Naive thymus-derived CD4-positive, alpha-beta T cell (primary cell): ENCODE data around the gene KLK12. TPM values are rescaled to one million over a fixed set of nuclear protein-coding genes. Genes with fewer than 3 reads are reported as not detected.

Source experiments
- ATAC-seq: fragments of 150-1000 bp; cut with Tn5 transposase; 2 replicates; pipeline ENCODE4 v1.10.0; 2021; ENCODE audit warnings: mild to moderate bottlenecking, moderate library complexity
- CTCF ChIA-PET: fragments of 350-600 bp; sonication (Branson Sonifier 250); formaldehyde crosslinking; loops from one replicate; lab custom pipeline; 2021; ENCODE audit warnings: antibody characterized with exemption; lab: Charles Lee
- POLR2A ChIA-PET: fragments of 350-600 bp; sonication (Branson Sonifier 250); formaldehyde crosslinking; loops from one replicate; lab custom pipeline; 2021; ENCODE audit warnings: antibody characterized with exemption, inconsistent platforms; lab: Charles Lee
- DNase-seq, 9 donors: peaks; one replicate each; pipeline versions ENCODE4 v3.0.0 to v3.0.0-alpha.2; 2020 to 2022; ENCODE audit warnings: mixed read lengths in 1 of 9
- H3K27ac ChIP-seq: one replicate; pipeline ENCODE4 v1.7.0; 2013; ENCODE audit warnings: mild to moderate bottlenecking, low read depth, low read length, moderate library complexity
- H3K27me3 ChIP-seq, 2 donors: one replicate each; pipeline ENCODE4 v1.7.0; 2013; ENCODE audit warnings: low read length in 2 of 2, mild to moderate bottlenecking in 2 of 2, moderate library complexity in 2 of 2; ENCODE audit not compliant: control insufficient read depth in 2 of 2, insufficient read depth in 2 of 2
- H3K36me3 ChIP-seq, 3 experiments: 1 replicate in 2 of 3; 2 replicates in 1 of 3; pipeline ENCODE4 v1.7.0; 2013; ENCODE audit warnings: low read length in 3 of 3, mild to moderate bottlenecking in 3 of 3, moderate library complexity in 1 of 3; ENCODE audit not compliant: insufficient read depth in 3 of 3, control insufficient read depth in 2 of 3
- H3K4me1 ChIP-seq, 2 donors: one replicate each; pipeline ENCODE4 v1.7.0; 2013; ENCODE audit warnings: low read length in 2 of 2, mild to moderate bottlenecking in 2 of 2, moderate library complexity in 1 of 2; ENCODE audit not compliant: control insufficient read depth in 2 of 2, insufficient read depth in 2 of 2
- H3K4me3 ChIP-seq: 2 replicates; pipeline ENCODE4 v1.7.0; 2013; ENCODE audit warnings: mild to moderate bottlenecking, low read length
- H3K9me3 ChIP-seq, 3 experiments: 1 replicate in 2 of 3; 2 replicates in 1 of 3; pipeline ENCODE4 v1.7.0; 2013; ENCODE audit warnings: low read length in 3 of 3; ENCODE audit not compliant: control insufficient read depth in 2 of 3
- H3K27ac Mint-ChIP-seq, 9 donors: one replicate each; pipeline ENCODE4 v1.8.0; 2020 to 2022; ENCODE audit warnings: mixed read lengths in 9 of 9, mild to moderate bottlenecking in 8 of 9, moderate library complexity in 5 of 9, inconsistent platforms in 2 of 9
- H3K27me3 Mint-ChIP-seq, 5 donors: one replicate each; pipeline ENCODE4 v1.8.0; 2021 to 2022; ENCODE audit warnings: mixed read lengths in 5 of 5, mild to moderate bottlenecking in 1 of 5
- H3K36me3 Mint-ChIP-seq, 5 donors: one replicate each; pipeline ENCODE4 v1.8.0; 2020 to 2022; ENCODE audit warnings: mixed read lengths in 5 of 5, mild to moderate bottlenecking in 3 of 5, inconsistent platforms in 1 of 5
- H3K4me1 Mint-ChIP-seq, 7 donors: one replicate each; pipeline ENCODE4 v1.8.0; 2020 to 2022; ENCODE audit warnings: mixed read lengths in 7 of 7, mild to moderate bottlenecking in 3 of 7, inconsistent platforms in 1 of 7
- H3K4me3 Mint-ChIP-seq, 10 donors: one replicate each; pipeline ENCODE4 v1.8.0; 2020 to 2022; ENCODE audit warnings: mild to moderate bottlenecking in 10 of 10, mixed read lengths in 10 of 10, moderate library complexity in 6 of 10, inconsistent platforms in 2 of 10
- H3K9me3 Mint-ChIP-seq, 11 donors: one replicate each; pipeline ENCODE4 v1.8.0; 2020 to 2022; ENCODE audit warnings: mixed read lengths in 11 of 11, mild to moderate bottlenecking in 4 of 11, inconsistent platforms in 1 of 11, moderate library complexity in 1 of 11
- intact Hi-C, 2 donors: fragments of 100-400 bp; cut with micrococcal nuclease; formaldehyde crosslinking; loops; one replicate each; pipeline ENCODE4 v1.15.1; 2023
- polyA plus RNA-seq, 2 donors: library from polyadenylated mRNA; unstranded; fragments of 300-500 nt; fragmentation: Illumina TruSeq; gene quantifications; one replicate each; pipeline ENCODE4 v1.2.3, GENCODE V29; 2021
- total RNA-seq, 6 experiments: library from RNA in 5 of 6; stranded (reverse) in 5 of 6; gene quantifications; 1 replicate in 5 of 6; 2 replicates in 1 of 6; pipeline ENCODE4 v1.2.3 and lab custom pipeline; 2021 to 2026

The KLK12 gene
- total and polyA plus RNA-seq, 7 experiments from 2014 or later, result not detected

DNA sequence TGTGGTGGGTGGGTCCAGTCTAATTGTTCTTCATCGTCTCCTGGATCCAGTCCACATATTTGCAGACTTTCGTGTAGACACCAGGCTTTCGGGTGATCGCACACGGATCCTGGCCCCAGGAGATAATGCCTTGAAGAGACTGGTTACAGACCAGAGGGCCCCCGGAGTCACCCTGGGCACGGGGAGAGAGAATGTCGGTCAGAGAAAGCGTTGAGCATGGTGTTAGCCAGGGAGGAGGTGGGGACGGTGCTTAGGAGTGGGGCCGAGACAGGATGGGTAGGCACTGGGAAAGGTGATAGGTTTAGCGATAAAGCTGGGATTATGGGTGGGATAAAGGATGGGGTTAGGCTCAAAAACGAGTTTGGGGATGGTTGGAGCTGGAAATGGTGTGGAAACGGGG lies 12.3 kb downstream of the KLK12 start:
- Histone ChIP-seq H3K4me1 (no peaks in the 10 kb centered on the region), H3K36me3 (no peaks in the 10 kb centered on the region), H3K27me3 (no peaks in the 10 kb centered on the region), H3K27ac (no peak overlapping the region), H3K4me3 (no peak overlapping the region), H3K9me3 (no peaks in the 10 kb centered on the region)
- POLR2A ChIA-PET, result no interaction called here
- Mint-ChIP-seq H3K9me3 (peaks cover 0 to 3% (median 0%) of the 10 kb centered on the region in 11 donors), H3K27me3 (peaks cover 31 to 66% (median 52%) of the 10 kb centered on the region in 5 donors), H3K36me3 (peaks cover 0 to 4% (median 2%) of the 10 kb centered on the region in 5 donors), H3K4me3 (no peak overlapping the region), H3K4me1 (peaks cover 8 to 19% (median 15%) of the 10 kb centered on the region in 7 donors), H3K27ac (no peak overlapping the region)
- CTCF ChIA-PET, result interaction anchor here (2.0 kb wide), 1 partner anchor 148 kb away, joined by 9 read pairs; no protein-coding TSS in a partner anchor
- intact Hi-C loops, result no loop called here
- ATAC-seq (no peak), DNase-seq (no peak)

DNA sequence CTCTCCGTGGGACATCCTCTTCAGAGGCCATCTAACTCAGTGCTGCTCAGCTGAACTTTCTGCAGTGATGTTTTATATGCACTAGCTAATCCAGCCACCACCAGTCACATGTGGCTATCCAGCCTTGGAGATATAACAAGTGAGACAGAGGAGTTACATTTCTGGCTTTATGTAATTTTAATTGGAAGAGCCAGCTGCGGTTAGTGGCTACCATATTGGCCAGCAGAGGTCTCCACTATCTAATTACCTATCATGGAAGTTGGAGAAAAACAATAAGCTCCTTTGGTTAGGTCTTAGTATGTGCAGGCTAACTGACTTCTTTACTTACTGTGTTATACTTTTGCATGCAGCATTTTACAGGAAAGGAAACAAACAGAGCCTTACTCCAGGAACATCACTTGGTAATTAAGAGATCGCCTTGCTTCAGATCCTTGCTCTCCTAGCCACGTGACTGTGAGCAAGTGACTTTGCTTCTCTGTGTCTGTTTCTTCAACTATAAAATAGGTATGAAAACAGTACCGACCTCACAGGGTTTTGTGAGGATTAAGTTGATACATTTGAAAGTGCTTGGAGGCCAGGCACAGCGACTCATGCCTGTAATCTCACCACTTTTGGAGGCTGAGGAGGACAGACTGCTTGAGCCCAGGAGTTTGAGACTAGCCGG lies 13.7 kb downstream of the KLK12 start:
- Histone ChIP-seq H3K36me3 (no peaks in the 10 kb centered on the region), H3K27ac (no peak overlapping the region), H3K9me3 (no peaks in the 10 kb centered on the region), H3K27me3 (no peaks in the 10 kb centered on the region), H3K4me1 (no peaks in the 10 kb centered on the region), H3K4me3 (no peak overlapping the region)
- Mint-ChIP-seq H3K4me3 (peak overlapping the region in 1 of 10 donors; percentile 41), H3K36me3 (peaks cover 0 to 7% (median 0%) of the 10 kb centered on the region in 5 donors), H3K27me3 (peaks cover 44 to 69% (median 54%) of the 10 kb centered on the region in 5 donors), H3K4me1 (peaks cover 8 to 25% (median 23%) of the 10 kb centered on the region in 7 donors), H3K27ac (no peak overlapping the region), H3K9me3 (peaks cover 0 to 3% (median 0%) of the 10 kb centered on the region in 11 donors)
- ChIA-PET CTCF (interaction anchor here (0.6 to 2.0 kb wide), 5 partner anchors 147 to 238 kb away, joined by 3 to 9 read pairs (median 4); no protein-coding TSS in a partner anchor), POLR2A (no interaction called here)
- peak in 6 of 9 donors; percentile 7 to 25 (median 16) for DNase-seq
- ATAC-seq, result no peak
- intact Hi-C loops, result loop anchor here in 1 of 2 donors (1.0 kb wide), 1 partner anchor 75 kb away; no protein-coding TSS in a partner anchor

DNA sequence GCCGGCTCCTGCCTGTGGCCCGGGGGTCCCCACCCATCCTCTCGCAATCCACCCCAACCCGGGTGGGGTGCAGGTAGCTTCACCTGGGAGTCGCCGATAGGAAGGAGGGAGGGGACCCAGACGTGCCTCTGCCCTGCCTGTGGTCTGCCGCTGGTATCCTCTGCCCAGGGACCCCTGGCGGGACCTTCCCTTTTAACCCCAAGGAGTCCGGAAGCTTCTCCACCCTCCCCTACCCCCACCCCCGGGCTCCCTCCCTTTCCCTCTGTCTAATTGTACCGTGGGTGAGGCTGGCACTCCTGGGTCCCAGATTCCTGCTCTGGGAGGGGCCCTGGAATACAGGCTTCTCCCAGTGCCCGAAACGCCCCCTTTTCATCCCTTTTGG lies 15.3 kb downstream of the KLK12 start, which contains the start of gene KLK10:
KLK10 (minus strand) TSS at position 166 of the 382 bp plus-strand sequence. CDS start 579 bp downstream, outside the sequence.
- Mint-ChIP-seq H3K4me1 (peaks cover 12 to 25% (median 23%) of the 10 kb centered on the region in 7 donors), H3K27ac (peak within 1 kb of the TSS in 1 of 9 donors; percentile 69), H3K36me3 (peaks cover 0 to 7% (median 0%) of the 10 kb centered on the region in 5 donors), H3K4me3 (peak within 1 kb of the TSS in 8 of 10 donors; percentile 46 to 83 (median 72)), H3K27me3 (peaks cover 57 to 75% (median 61%) of the 10 kb centered on the region in 5 donors), H3K9me3 (peaks cover 0 to 3% (median 0%) of the 10 kb centered on the region in 11 donors)
- DNase-seq, result no peak
- H3K36me3 ChIP-seq, result no peaks in the 10 kb centered on the region
- ATAC-seq, result no peak
- POLR2A ChIA-PET, result no interaction called here
- H3K9me3 ChIP-seq, result no peaks in the 10 kb centered on the region
- no peaks in the 10 kb centered on the region for H3K4me1 ChIP-seq
- H3K4me3 ChIP-seq, result no peak within 1 kb of the TSS
- H3K27me3 ChIP-seq, result peaks cover 0 to 8% of the 10 kb centered on the region in 2 donors
- H3K27ac ChIP-seq, result no peak within 1 kb of the TSS
- intact Hi-C loops, result no loop called here
- CTCF ChIA-PET, result no interaction called here

DNA sequence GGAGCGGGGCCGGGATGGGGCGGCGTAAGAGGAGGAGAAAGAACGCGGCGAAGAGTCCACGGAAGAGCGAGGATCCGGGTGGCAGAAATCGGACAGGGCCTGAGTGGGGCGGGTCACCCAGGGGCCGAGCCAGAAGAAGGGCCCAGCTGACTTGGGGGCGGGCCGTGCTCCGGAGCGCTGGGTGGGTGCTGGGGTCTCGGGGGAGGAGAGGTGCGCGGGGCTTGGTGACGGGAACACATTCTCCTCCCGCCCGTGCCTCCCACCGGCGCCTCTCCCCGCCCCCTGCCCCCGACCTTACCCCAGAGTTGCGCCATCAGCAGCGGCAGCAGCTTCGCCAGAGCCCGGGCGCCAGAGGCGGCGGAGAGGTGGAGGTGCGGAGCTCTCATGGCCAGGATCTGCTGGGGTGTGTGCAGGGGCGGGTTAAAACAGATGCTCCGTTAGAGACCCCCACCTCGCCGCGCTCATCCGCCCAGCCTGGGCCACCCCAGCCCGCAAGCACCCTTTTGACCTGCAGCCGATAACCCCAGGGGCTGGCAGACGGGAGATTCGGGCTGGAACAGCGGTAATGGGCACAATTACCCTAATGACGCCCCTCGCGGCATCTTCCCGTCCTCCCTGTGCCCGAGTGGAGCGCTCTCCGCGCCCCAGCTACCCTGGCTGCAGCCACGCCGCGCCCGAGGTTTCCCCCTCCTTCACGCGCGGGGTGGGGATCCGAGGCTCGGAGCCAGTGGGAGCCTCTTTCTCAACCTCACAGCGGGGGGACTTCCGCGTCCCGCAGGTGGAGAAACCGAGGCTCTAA lies 15.9 kb downstream of the KLK12 start:
- Histone ChIP-seq H3K4me3 (no peak overlapping the region), H3K9me3 (no peaks in the 10 kb centered on the region), H3K27ac (no peak overlapping the region), H3K36me3 (no peaks in the 10 kb centered on the region), H3K4me1 (no peaks in the 10 kb centered on the region), H3K27me3 (peaks cover 0 to 8% of the 10 kb centered on the region in 2 donors)
- Mint-ChIP-seq H3K36me3 (peaks cover 0 to 7% (median 0%) of the 10 kb centered on the region in 5 donors), H3K4me1 (peaks cover 17 to 25% (median 23%) of the 10 kb centered on the region in 7 donors), H3K27me3 (peaks cover 63 to 75% (median 66%) of the 10 kb centered on the region in 5 donors), H3K27ac (no peak overlapping the region), H3K9me3 (peaks cover 0 to 3% (median 0%) of the 10 kb centered on the region in 11 donors), H3K4me3 (peak overlapping the region in 8 of 10 donors; percentile 46 to 83 (median 72))
- ChIA-PET CTCF (no interaction called here), POLR2A (no interaction called here)
- intact Hi-C loops, result no loop called here
- DNase-seq, result no peak
- ATAC-seq, result peak; percentile 14

DNA sequence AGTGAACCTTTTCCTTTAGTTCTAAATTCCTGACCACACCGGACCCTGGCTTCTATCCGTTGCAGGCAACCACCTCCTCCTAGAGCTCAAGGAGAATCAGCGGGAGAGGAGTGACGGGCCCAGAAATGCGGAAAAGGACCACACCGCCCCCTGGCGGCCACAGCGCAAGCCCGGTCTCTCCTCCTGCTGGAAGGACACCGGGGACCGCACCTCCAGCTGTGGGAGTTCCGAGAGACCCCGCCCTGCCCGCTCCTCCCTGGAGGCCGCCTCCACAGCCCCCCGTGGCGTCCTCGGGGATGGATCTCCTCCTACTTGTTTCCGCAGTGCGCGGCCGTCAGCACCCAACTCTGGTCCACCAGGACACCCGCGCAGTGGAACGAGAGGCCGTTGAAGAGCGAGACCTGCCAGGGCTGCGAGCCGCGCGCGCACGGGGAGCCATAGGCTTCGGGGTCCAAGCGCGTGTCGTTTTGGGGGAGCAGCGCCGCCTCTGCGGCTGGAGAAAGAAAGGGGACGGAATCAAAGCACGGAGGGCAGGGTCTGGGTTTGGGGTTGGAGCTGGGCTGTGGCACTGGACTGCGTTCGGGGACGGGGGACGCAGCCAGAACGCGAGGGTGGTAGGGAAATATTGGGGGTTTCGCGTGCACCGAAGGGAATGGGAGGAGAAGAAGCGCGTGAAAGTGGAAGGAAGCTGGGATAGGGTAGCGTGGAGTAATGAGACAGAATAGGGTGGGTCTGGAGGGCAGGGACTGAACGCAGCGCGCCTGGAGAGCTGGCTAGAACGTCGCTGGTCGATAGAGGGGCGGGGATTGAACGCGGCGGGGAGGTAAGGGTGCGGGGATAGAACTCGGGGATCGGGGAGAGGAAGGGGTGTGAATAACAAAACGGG lies 17.8 kb downstream of the KLK12 start:
- intact Hi-C loops, result no loop called here
- no peaks in the 10 kb centered on the region for H3K9me3 ChIP-seq
- Mint-ChIP-seq H3K4me1 (peaks cover 17 to 25% (median 23%) of the 10 kb centered on the region in 7 donors), H3K27me3 (peaks cover 60 to 71% (median 65%) of the 10 kb centered on the region in 5 donors), H3K9me3 (peaks cover 0 to 3% (median 0%) of the 10 kb centered on the region in 11 donors), H3K36me3 (peaks cover 0 to 7% (median 0%) of the 10 kb centered on the region in 5 donors), H3K27ac (peak overlapping the region in 1 of 9 donors; percentile 38), H3K4me3 (peak overlapping the region in 6 of 10 donors; percentile 53 to 83 (median 70))
- H3K4me1 ChIP-seq, result no peaks in the 10 kb centered on the region
- peak in 2 of 9 donors; percentile 26 to 38 for DNase-seq
- H3K27ac ChIP-seq, result no peak overlapping the region
- ChIA-PET CTCF (interaction anchor here (1.0 to 1.1 kb wide), 2 partner anchors 35 to 78 kb away, joined by 3 to 4 read pairs; no protein-coding TSS in a partner anchor), POLR2A (no interaction called here)
- H3K36me3 ChIP-seq, result no peaks in the 10 kb centered on the region
- H3K4me3 ChIP-seq, result no peak overlapping the region
- peak; percentile 40 for ATAC-seq
- H3K27me3 ChIP-seq, result peaks cover 0 to 8% of the 10 kb centered on the region in 2 donors
